ENCODE measurements around the gene LYRM4.

LYRM4 gene

DNA sequence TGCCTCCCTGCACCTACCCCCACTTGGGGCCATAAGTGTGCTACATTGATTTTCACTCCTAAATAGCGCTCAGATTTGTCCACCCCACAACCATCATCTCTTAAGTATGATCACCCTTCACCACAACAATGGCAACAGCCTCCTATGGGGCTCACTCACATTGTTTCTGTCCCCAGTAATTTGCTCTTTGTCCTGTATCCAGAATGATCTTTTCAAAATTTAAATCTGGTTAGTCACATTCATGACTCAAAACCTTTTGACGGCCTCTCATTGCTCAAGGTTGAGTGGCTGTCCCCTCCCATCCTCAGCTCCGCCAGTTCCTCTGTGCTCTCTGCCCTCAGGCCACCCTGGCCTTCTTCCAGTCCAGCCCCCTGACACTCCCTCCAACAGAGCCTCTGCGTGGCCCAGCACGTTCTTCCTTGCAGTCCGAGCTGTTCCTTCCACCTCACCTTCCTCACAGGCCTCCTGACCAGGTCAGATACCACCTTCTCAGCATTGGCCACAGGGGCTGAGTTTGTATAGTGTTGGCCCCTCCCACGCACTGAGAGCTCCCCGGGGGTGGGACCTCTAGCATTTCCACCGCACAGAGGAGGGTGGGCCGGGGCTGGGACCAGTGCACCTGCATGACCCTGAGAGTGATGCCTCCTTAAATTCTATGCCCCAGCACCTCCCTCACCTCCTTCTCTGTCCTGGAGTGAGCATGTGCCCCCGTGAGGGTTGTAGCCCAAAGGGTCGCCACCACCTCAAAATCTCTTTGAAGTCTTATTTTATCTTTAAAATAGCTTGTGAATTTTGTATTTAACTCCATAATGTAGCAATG lies 178.1 kb downstream of the LYRM4 start:
- no peak for TF ChIP-seq GATA1 (IDR thresholded peaks at IDR 0.05; ENCODE audit: low read depth, low read length)
- TF ChIP-seq POLR2A (IDR thresholded peaks at IDR 0.05; ENCODE audit: low read length): no peak
- DNase-seq: no peak

GRCh38 chr6:5081955-5082354 lies 178.8 kb downstream of the LYRM4 start:
- TF ChIP-seq POLR2A (IDR thresholded peaks at IDR 0.05; ENCODE audit: low read length) (no peak), GATA1 (IDR thresholded peaks at IDR 0.05; ENCODE audit: low read depth, low read length) (no peak)
- no peak for DNase-seq

GRCh38 chr6:5081182-5081581 lies 179.6 kb downstream of the LYRM4 start:
- DNase-seq: no peak

GRCh38 chr6:5080574-5080973 lies 180.2 kb downstream of the LYRM4 start:
- TF ChIP-seq POLR2A (IDR thresholded peaks at IDR 0.05; ENCODE audit: low read length) (no peak), GATA1 (IDR thresholded peaks at IDR 0.05; ENCODE audit: low read depth, low read length) (no peak)
- no peak for DNase-seq

More at GRCh38 chr6:5081182-5081581, 179.6 kb downstream of the LYRM4 start:
- no peak for TF ChIP-seq GATA1 (IDR thresholded peaks at IDR 0.05; ENCODE audit: low read depth, low read length)
- no peak for TF ChIP-seq POLR2A (IDR thresholded peaks at IDR 0.05; ENCODE audit: low read length)

GRCh38 chr6:5079692-5080091 lies 181.1 kb downstream of the LYRM4 start:
- no peak for DNase-seq

GRCh38 chr6:5078121-5078669 lies 182.6 kb downstream of the LYRM4 start:
- no peak for TF ChIP-seq POLR2A (IDR thresholded peaks at IDR 0.05; ENCODE audit: low read length)
- TF ChIP-seq GATA1 (IDR thresholded peaks at IDR 0.05; ENCODE audit: low read depth, low read length): no peak
- DNase-seq: peak; percentile 6 to 17

More at GRCh38 chr6:5079692-5080091, 181.1 kb downstream of the LYRM4 start:
- TF ChIP-seq GATA1 (IDR thresholded peaks at IDR 0.05; ENCODE audit: low read depth, low read length) (no peak), POLR2A (IDR thresholded peaks at IDR 0.05; ENCODE audit: low read length) (no peak)

DNA sequence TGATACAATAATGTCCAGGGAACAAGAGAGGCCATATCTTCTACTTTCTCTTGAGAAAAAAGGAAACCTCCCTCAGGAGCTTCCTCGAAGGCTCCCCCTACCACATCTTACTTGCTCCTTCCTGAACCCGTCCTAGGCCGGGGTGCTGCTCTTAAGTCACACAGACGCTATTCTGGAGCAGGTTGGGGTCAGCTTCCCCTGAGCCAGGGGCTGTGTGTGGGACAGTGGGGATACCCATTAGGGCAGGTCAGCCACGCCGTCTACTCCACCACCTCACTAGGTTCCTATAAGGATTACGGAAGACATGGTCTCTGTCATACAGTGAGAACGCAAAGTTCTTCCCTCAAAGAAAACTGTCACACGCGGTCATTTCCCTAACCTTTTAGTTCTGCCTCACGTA lies 183.8 kb downstream of the LYRM4 start:
- TF ChIP-seq GATA1 (IDR thresholded peaks at IDR 0.05; ENCODE audit: low read depth, low read length): no peak
- TF ChIP-seq POLR2A (IDR thresholded peaks at IDR 0.05; ENCODE audit: low read length): no peak
- no peak for DNase-seq

GRCh38 chr6:5073992-5074391 lies 186.8 kb downstream of the LYRM4 start:
- TF ChIP-seq GATA1 (IDR thresholded peaks at IDR 0.05; ENCODE audit: low read depth, low read length): no peak
- no peak for TF ChIP-seq POLR2A (IDR thresholded peaks at IDR 0.05; ENCODE audit: low read length)
- DNase-seq: no peak

- TF ChIP-seq POLR2A (IDR thresholded peaks at IDR 0.05; ENCODE audit: low read length): no peak
- no peak for TF ChIP-seq GATA1 (IDR thresholded peaks at IDR 0.05; ENCODE audit: low read depth, low read length)
- DNase-seq: no peak
These were observed 188.3 kb downstream of the LYRM4 start for GRCh38 chr6:5072440-5072839.

GRCh38 chr6:5071216-5071615 lies 189.5 kb downstream of the LYRM4 start:
- no peak for TF ChIP-seq POLR2A (IDR thresholded peaks at IDR 0.05; ENCODE audit: low read length)
- no peak for TF ChIP-seq GATA1 (IDR thresholded peaks at IDR 0.05; ENCODE audit: low read depth, low read length)
- no peak for DNase-seq

GRCh38 chr6:5068153-5068751 lies 192.5 kb downstream of the LYRM4 start:
- DNase-seq: no peak
- no peak for TF ChIP-seq GATA1 (IDR thresholded peaks at IDR 0.05; ENCODE audit: low read depth, low read length)
- TF ChIP-seq POLR2A (IDR thresholded peaks at IDR 0.05; ENCODE audit: low read length): no peak

GRCh38 chr6:5067305-5067704 lies 193.4 kb downstream of the LYRM4 start:
- TF ChIP-seq POLR2A (IDR thresholded peaks at IDR 0.05; ENCODE audit: low read length): no peak
- no peak for TF ChIP-seq GATA1 (IDR thresholded peaks at IDR 0.05; ENCODE audit: low read depth, low read length)
- no peak for DNase-seq

GRCh38 chr6:5066456-5067093 lies 194.2 kb downstream of the LYRM4 start:
- TF ChIP-seq GATA1 (IDR thresholded peaks at IDR 0.05; ENCODE audit: low read depth, low read length) (no peak), POLR2A (IDR thresholded peaks at IDR 0.05; ENCODE audit: low read length) (no peak)
- DNase-seq: no peak

DNA sequence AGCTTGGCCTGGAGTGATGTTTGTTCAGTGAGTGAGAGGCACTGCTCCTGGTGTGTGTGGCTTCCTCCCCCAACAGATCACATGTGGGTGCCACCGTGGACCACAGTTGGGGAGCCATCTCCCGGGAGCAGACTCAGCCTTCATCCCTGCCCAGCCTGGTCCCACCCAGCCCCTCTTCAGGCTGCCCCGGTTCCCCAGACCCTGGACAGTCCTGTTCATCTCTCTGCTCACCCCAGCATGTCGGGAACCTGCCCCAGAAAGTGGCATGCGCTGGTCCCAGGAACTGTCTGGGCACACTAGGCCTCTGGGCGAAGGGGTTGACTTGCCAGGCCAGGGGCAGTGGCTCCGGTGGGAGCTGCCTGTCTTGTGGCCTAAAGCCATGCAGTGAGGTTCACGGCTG lies 197.1 kb downstream of the LYRM4 start:
- no peak for DNase-seq
- TF ChIP-seq POLR2A (IDR thresholded peaks at IDR 0.05; ENCODE audit: low read length) (no peak), GATA1 (IDR thresholded peaks at IDR 0.05; ENCODE audit: low read depth, low read length) (no peak)

Measured in erythroblast (primary cell).